GM23338 (cell line): ENCODE measurements around the gene IL15RA.

Experiments used
- CTCF ChIP-seq, 2 experiments: fragments of 200-600 bp in 1 of 2; sonication (generic) in 1 of 2; conservative IDR thresholded peaks; 2 replicates each; pipeline versions ENCODE4 v1.5.1 to v1.6.1; 2016 to 2017; ENCODE audit warnings: antibody characterized with exemption in 2 of 2, low read depth in 2 of 2, mild to moderate bottlenecking in 2 of 2, moderate library complexity in 1 of 2
- EZH2 ChIP-seq: fragments of 200-600 bp; sonication (generic); IDR thresholded peaks from one replicate; pipeline ENCODE4 v1.8.0; 2017; ENCODE audit warnings: antibody characterized with exemption, mild to moderate bottlenecking, low read depth; ENCODE audit not compliant: unreplicated experiment
- EZH2phosphoT487 ChIP-seq: fragments of 200-600 bp; sonication (generic); IDR thresholded peaks from one replicate; pipeline ENCODE4 v1.8.1; 2018; ENCODE audit warnings: antibody characterized with exemption; ENCODE audit not compliant: unreplicated experiment
- NANOG ChIP-seq: IDR thresholded peaks from 2 replicates; pipeline ENCODE4 v1.6.1; 2016; ENCODE audit warnings: antibody characterized with exemption, borderline replicate concordance
- POLR2AphosphoS5 ChIP-seq: IDR thresholded peaks from 2 replicates; pipeline ENCODE4 v1.6.1; 2016; ENCODE audit warnings: antibody characterized with exemption, low read depth
- REST ChIP-seq: IDR thresholded peaks from one replicate; pipeline ENCODE4 v1.6.1; 2018; ENCODE audit warnings: antibody characterized with exemption; ENCODE audit not compliant: unreplicated experiment
- STAT1 ChIP-seq: IDR thresholded peaks from one replicate; pipeline ENCODE4 v1.6.1; 2016; ENCODE audit warnings: antibody characterized with exemption; ENCODE audit not compliant: unreplicated experiment
- ZNF114 ChIP-seq: fragments of 250-450 bp; sonication (Bioruptor Pico); IDR thresholded peaks from 2 replicates; pipeline ENCODE4 v1.5.0; 2020; ENCODE audit warnings: mild to moderate bottlenecking, moderate library complexity
- ZNF331 ChIP-seq: fragments of 250-450 bp; sonication (Bioruptor Pico); IDR thresholded peaks from 2 replicates; pipeline ENCODE4 v1.5.0; 2020; ENCODE audit warnings: low read depth, mild to moderate bottlenecking, moderate library complexity

- TF ChIP-seq CTCF (conservative IDR thresholded peaks at IDR 0.05; ENCODE audit: low read depth in 2 of 2) (no peak), ZNF331 (no peak), EZH2 (no peak), POLR2AphosphoS5 (no peak), REST (no peak), NANOG (no peak), ZNF114 (CRISPR knock-in tag) (no peak), STAT1 (no peak), EZH2phosphoT487 (no peak)
These were observed 19.3 kb downstream of the IL15RA start for GRCh38 chr10:5958077-5958476.
